Osteocyte (in vitro differentiated cells): ENCODE measurements around the gene SLC43A2. TPM values are rescaled to one million over a fixed set of nuclear protein-coding genes. Genes with fewer than 3 reads are reported as not detected.
A peak's percentile ranks its signal among the peaks of the same experiment; 100 is the strongest.
"Not testable (repeated sequence)": the region's sequence is repeated elsewhere in the genome, so short reads cannot be mapped to it uniquely, and the experiment has no call there.

ENCODE experiments used
- DNase-seq: peaks from one replicate; pipeline ENCODE4 v3.0.0; 2021; ENCODE audit warnings: mixed read lengths; ENCODE audit not compliant: unreplicated experiment; ENCODE audit errors: extremely low spot score
- H3K27ac Mint-ChIP-seq: one replicate; pipeline ENCODE4 v1.8.0; 2021; ENCODE audit warnings: mild to moderate bottlenecking, mixed read lengths; ENCODE audit not compliant: unreplicated experiment
- H3K27me3 Mint-ChIP-seq: one replicate; pipeline ENCODE4 v1.8.0; 2021; ENCODE audit warnings: mixed read lengths; ENCODE audit not compliant: unreplicated experiment
- H3K36me3 Mint-ChIP-seq: one replicate; pipeline ENCODE4 v1.8.0; 2021; ENCODE audit warnings: mixed read lengths; ENCODE audit not compliant: unreplicated experiment
- H3K4me1 Mint-ChIP-seq: one replicate; pipeline ENCODE4 v1.8.0; 2021; ENCODE audit warnings: mixed read lengths; ENCODE audit not compliant: unreplicated experiment
- H3K4me3 Mint-ChIP-seq: one replicate; pipeline ENCODE4 v1.8.0; 2021; ENCODE audit warnings: mild to moderate bottlenecking, moderate library complexity, mixed read lengths; ENCODE audit not compliant: unreplicated experiment
- H3K9me3 Mint-ChIP-seq: one replicate; pipeline ENCODE4 v1.8.0; 2021; ENCODE audit warnings: mixed read lengths; ENCODE audit not compliant: unreplicated experiment
- long read RNA-seq: library from polyadenylated mRNA; unstranded; transcript quantifications from one replicate; pipeline ENCODE4 v2.0.0, GENCODE V29; 2021
- total RNA-seq: library from RNA; stranded (reverse); gene quantifications from 2 replicates; pipeline ENCODE4 v1.2.1, GENCODE V29; 2021
- TF ChIP-seq, protein P1 (sequence below): fragments of 200-600 bp; sonication (generic); IDR thresholded peaks from 2 replicates; pipeline ENCODE4 v1.5.0; 2021; ENCODE audit warnings: antibody characterized with exemption, mild to moderate bottlenecking, moderate library complexity

SLC43A2 gene
- total RNA-seq: 4.7 and 7.3 TPM in 2 replicates
- long read RNA-seq, partial matches to known transcripts: 0 of 1 reads
- long read RNA-seq, other reads (novel, unspliced or antisense): 0 of 1 reads

DNA sequence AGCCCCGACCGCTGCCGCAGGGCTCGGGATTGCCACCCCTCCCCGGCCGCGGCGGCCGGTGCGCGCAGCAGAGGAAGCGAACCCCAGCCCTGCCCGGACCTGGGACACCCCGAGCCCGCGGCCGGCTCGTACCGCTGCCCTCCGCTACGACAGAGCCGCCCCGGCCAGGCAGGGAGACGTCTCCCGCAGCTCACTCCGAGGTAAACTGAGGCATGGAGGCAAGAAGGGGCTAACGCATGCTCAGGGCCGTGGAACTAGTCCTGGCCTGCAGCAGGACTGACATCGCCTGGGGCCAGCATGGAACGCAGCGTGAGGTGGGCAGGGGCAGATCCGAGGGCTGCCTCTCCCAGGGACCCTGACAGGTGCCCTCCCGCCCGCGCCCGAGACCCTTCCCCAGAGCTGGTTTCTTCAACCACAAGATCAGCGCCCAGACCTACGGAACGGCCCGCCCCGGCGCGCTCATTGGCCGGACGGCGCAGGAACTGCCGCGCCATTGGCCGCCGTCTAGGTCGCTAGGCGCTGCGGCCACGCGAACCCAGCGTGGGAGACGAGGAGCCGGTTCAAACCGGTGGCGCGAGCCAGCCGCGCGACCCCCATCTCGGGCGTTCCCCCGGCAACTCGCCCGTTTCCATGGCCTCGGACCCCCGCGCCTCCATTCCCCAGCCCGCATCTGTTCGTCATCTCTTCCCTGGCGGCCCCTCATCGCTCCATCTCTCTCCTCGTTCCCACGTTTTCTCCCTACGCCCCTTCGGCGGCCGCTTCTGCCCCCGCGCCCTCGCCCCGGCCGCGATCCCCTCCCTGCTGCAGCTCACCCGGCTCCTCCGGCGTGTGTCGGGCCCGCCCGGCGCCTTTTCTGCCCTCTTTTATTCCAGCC is at the start of gene SLC43A2:
Gene SLC43A2 (minus strand): TSS at position 853 of the 874 bp plus-strand sequence. CDS start 960 bp downstream, outside the sequence.
- peaks cover 29% of the 10 kb centered on the region for H3K27me3 Mint-ChIP-seq
- H3K36me3 Mint-ChIP-seq: no peaks in the 10 kb centered on the region
- H3K4me3 Mint-ChIP-seq: peak within 1 kb of the TSS; percentile 94
- H3K27ac Mint-ChIP-seq: peak within 1 kb of the TSS; percentile 97
- peak; percentile 91 for DNase-seq
- H3K4me1 Mint-ChIP-seq: peaks cover 16% of the 10 kb centered on the region
- TF ChIP-seq, protein P1, sequence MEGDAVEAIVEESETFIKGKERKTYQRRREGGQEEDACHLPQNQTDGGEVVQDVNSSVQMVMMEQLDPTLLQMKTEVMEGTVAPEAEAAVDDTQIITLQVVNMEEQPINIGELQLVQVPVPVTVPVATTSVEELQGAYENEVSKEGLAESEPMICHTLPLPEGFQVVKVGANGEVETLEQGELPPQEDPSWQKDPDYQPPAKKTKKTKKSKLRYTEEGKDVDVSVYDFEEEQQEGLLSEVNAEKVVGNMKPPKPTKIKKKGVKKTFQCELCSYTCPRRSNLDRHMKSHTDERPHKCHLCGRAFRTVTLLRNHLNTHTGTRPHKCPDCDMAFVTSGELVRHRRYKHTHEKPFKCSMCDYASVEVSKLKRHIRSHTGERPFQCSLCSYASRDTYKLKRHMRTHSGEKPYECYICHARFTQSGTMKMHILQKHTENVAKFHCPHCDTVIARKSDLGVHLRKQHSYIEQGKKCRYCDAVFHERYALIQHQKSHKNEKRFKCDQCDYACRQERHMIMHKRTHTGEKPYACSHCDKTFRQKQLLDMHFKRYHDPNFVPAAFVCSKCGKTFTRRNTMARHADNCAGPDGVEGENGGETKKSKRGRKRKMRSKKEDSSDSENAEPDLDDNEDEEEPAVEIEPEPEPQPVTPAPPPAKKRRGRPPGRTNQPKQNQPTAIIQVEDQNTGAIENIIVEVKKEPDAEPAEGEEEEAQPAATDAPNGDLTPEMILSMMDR: no peak
- no peaks in the 10 kb centered on the region for H3K9me3 Mint-ChIP-seq

DNA sequence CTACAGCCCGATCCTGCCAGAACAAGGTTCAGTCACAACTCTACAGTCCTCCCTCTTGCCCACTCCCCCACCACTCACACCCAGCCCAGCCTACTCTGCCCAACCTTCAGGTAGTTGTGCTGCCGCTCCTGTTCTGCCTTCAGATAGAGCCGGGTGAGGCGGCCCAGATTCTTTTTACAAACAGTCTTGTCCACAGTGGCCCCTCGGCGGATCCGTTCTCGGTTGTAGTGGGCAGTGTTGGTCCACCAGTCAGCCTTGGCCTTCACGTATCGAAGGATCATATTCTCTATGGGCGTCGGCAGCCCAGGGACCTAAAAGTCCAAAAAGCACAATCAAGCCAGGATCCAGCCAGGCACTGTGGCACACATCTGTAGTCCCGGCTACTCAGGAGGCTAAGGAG is 47.8 kb upstream of the SLC43A2 start:
- Mint-ChIP-seq H3K9me3 (no peaks in the 10 kb centered on the region), H3K36me3 (peaks cover 69% of the 10 kb centered on the region)

DNA sequence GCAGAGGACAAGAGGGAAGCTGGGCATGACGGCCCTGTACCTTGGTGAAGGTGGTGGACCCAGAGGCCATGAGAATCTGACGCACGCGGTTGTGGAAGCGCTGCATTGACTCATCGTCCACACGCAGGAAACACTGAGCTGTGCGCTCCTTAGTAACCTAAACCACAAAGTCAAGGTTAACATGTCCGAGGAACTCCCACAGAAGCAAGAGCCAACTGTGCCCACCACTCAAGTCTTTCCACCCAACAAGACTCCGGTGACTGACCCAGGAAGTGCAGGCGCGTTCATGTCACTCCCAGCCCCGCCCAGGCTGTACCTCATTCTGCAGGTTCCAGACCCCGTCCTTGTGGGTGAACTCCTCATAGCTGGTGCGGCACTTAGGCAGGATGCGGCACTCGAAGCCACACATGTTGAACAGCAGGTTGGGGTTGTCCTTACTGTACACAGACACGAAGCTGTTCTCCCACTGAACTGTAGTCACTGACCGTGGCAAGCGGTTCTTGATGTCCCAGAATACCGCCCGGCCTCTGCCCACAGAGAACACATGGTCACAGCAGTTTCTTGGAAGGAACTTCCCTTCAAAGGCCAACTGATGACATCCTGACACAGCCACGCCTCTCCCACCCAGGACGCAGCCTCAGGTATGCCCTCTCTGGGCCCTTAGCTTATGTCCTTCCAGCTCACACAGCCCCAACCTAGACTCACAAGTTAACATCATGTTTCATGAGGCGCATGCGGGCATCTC is 44.6 kb upstream of the SLC43A2 start:
- no peak overlapping the region for H3K4me3 Mint-ChIP-seq
- no peak overlapping the region for H3K27ac Mint-ChIP-seq
- DNase-seq: no peak
- TF ChIP-seq, protein P1: no peak
- H3K9me3 Mint-ChIP-seq: no peaks in the 10 kb centered on the region
- no peaks in the 10 kb centered on the region for H3K27me3 Mint-ChIP-seq
- peaks cover 58% of the 10 kb centered on the region for H3K36me3 Mint-ChIP-seq
- H3K4me1 Mint-ChIP-seq: peaks cover 10% of the 10 kb centered on the region

More for the DNA sequence above, 47.8 kb upstream of the SLC43A2 start:
- Mint-ChIP-seq H3K4me3 (no peak overlapping the region), H3K27ac (no peak overlapping the region), H3K27me3 (no peaks in the 10 kb centered on the region), H3K4me1 (no peaks in the 10 kb centered on the region)
- TF ChIP-seq, protein P1: no peak
- no peak for DNase-seq

DNA sequence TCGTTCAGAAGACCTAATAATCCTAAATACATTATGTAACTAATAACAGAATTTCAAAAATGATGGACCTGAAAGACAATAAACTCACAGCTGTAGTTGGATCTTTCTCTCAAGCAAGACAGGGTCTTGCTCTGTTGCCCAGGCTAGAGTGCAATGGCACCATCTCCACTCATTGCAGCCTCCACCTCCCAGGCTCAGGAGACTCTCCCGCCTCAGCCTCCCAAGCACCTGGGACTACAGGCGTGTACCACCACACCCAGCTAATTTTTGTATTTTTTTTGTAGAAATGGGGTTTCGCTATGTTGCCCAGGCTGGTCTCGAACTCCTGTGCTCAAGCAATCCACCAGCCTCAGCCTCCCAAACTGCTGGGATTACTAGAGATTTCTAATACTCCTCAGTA is 35.3 kb upstream of the SLC43A2 start:
- not testable (repeated sequence) for H3K9me3 Mint-ChIP-seq

DNA sequence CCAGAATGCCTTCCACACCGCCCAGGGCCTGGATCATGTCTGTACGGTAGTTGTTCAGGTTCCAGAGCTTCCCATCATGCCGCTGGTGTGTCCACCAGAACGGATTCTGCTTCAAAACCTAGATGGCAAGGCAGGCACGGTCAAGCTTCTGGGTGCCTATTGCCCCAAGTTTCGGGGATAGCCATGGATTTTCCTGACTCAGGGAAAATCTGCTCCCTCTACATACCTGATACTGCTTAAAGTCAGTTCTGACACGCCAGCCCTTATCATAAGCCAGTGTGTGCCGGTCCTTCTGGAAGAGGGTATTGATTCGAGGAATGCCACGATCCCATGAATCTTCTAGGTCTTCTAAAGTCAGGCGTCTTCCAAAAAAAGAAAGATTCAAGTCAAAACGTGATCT is 32.4 kb upstream of the SLC43A2 start:
- DNase-seq: no peak
- H3K9me3 Mint-ChIP-seq: no peaks in the 10 kb centered on the region
- no peaks in the 10 kb centered on the region for H3K27me3 Mint-ChIP-seq
- peaks cover 50% of the 10 kb centered on the region for H3K36me3 Mint-ChIP-seq
- H3K27ac Mint-ChIP-seq: no peak overlapping the region
- TF ChIP-seq, protein P1: no peak
- H3K4me1 Mint-ChIP-seq: no peaks in the 10 kb centered on the region
- no peak overlapping the region for H3K4me3 Mint-ChIP-seq

More for the DNA sequence above, 35.3 kb upstream of the SLC43A2 start:
- not testable (repeated sequence) for H3K27me3 Mint-ChIP-seq, DNase-seq, H3K4me3 Mint-ChIP-seq, H3K4me1 Mint-ChIP-seq, H3K27ac Mint-ChIP-seq
- H3K36me3 Mint-ChIP-seq: peaks cover 44% of the 10 kb centered on the region
